Peyer's patch (tissue), 4 donors: ENCODE measurements around the gene RAI2.

Source experiments
- CTCF ChIP-seq, 6 experiments: fragments of 450-650 bp in 4 of 6; fragments of 200-600 bp in 2 of 6; sonication (generic) in 1 of 6; IDR thresholded peaks; one replicate each; pipeline ENCODE4 v1.5.1; 2017 to 2019; ENCODE audit warnings: antibody characterized with exemption in 6 of 6, mild to moderate bottlenecking in 3 of 6, moderate library complexity in 1 of 6
- POLR2A ChIP-seq, 2 donors: fragments of 450-650 bp; IDR thresholded peaks; one replicate each; pipeline ENCODE4 v1.5.1; 2017; ENCODE audit warnings: antibody characterized with exemption in 2 of 2, mild to moderate bottlenecking in 2 of 2, moderate library complexity in 2 of 2

GRCh38 chrX:17851874-17852273 lies 9.2 kb downstream of the RAI2 start:
- TF ChIP-seq CTCF (IDR thresholded peaks at IDR 0.05) (no peak), POLR2A (IDR thresholded peaks at IDR 0.05) (no peak)
